ENCODE results near the gene COX19.

COX19 gene, protein sequence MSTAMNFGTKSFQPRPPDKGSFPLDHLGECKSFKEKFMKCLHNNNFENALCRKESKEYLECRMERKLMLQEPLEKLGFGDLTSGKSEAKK

DNA sequence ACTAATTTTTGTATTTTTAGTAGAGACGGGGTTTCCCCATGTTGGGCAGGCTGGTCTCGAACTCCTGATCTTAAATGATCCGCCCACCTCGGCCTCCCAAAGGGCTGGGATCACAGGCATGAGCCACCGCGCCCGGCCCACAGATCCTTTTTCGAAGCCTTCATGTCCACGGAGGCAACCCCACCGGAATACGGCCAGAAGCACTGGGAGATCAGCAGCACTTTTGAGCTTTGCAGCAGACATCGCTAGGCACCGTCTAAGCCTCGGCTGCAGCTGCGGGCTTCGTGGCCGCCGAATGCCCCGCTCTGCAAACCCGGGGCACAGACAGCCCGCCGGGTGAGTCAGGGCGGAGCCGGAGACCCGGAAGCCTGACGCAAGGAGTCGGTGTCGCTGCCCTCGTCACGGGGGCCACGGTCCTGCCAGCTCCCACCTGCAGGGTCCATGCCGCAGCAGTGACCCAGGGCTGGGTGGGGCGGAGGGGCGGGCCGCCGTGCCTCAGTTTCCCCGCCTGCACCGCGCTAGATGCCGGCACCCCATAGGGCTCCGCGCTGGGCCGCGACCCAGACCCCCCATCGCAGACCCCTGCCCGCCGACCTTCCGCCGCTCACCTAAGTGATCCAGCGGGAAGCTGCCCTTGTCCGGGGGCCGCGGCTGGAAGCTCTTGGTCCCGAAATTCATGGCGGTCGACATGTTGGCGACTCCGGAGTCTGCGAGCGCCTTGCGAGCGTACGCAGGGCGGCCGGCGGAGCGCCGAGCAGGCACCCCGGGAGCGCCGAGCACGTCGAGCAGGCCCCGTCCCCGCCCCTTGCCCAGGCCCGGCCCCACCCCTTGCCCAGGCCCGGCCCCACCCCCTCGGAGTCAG is at the start of gene COX19:
Gene COX19, minus strand, starts transcription at position 730 of the 862 bp plus-strand sequence. Its CDS starts 40 bp downstream, at position 690.
- DNase-seq, result peak; percentile 91 to 98 (median 96)

DNA sequence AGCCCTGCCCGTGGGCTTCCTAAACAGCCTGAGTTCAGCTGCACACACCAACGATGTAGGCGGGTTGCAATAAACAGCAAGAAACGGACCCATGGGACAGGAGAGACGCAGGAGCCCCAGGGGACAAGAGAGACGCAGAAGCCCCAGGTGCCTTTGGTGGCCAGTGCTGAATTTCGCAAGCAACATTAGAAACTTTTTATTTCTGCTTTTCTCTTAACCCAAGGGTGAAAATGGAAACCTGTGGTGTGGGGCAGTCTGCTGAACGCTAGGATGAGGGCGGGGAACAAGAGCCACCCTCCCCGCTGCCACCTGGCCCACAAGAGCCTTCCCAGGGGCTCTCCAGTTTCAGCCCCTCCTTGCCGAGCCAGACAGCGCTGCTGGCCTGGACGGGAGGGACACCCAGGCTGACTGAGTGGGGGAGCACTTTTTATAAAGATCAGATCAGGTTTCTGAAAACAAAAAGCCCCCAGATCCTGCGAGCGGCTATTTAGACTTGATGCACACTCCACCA is 49.0 kb upstream of the COX19 start:
- no peak for DNase-seq

DNA sequence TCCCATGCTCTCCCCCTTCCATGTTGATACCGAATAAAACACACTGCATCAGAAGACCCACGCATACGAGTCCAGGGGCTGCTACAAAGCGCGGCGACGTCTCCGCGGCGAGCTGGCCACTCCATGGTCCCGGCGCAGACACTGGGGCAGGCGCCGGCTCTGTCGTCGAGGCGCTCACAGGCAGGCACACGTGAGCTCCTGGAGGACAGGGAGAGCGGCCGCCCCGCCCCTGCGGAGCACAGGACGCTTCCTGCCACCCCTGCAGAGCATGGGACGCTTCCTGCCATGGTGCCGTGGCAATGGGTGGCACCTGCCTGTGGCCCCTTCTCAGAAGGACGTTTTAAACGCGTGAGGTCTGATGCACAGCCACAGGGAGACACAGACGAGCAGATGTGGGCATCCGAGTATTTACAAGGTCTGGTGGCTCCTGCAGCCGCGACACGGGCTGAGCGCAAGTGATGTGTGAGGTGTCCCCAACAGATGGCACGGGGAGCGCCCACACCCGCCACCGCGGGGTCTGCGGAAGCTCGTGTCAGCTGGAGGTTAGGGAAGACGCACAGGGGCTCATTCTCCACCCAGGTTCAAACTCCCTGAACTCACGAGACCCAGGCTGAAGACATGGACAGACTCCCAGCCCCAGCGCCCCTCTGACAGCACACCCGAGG is 47.6 kb upstream of the COX19 start:
- DNase-seq, result no peak

DNA sequence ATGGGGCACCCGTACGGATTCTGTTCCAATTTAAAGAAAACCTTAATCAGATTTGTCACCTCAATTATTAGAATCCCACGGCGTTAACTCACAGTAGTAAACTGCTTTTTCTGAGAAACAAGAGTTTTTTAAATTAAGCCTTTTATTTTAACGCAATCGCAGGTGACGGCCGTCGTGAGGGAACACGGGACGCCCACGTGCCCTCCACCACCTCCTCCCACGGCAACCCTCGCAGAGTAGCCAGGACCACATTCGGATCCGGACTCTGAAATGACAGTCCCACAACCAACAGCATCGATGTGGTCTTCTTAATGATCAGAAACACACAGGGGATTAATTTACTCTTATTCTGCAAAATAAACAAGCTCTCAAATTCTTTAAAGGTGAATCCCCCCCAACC is 47.0 kb upstream of the COX19 start:
- no peak for DNase-seq

DNA sequence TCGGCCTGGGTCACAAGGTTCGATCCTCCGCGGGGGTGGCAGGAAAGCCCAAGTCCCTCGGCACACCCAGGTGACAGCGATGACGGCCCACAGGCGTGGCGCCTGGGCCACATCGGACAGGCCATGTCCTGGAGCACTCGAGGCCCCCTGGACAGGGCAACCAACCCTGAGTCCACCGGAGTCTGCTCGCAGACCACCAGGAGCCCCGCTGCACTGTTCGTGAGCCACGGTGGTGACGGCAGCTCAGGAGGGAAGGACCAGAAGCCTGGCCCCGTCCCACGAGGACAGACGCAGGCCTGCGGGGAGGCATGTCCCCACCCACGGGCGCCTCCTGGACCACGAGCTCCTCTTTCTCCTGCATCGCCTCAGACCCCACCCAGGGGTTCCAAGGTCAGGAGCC is 46.6 kb upstream of the COX19 start:
- DNase-seq, result no peak

DNA sequence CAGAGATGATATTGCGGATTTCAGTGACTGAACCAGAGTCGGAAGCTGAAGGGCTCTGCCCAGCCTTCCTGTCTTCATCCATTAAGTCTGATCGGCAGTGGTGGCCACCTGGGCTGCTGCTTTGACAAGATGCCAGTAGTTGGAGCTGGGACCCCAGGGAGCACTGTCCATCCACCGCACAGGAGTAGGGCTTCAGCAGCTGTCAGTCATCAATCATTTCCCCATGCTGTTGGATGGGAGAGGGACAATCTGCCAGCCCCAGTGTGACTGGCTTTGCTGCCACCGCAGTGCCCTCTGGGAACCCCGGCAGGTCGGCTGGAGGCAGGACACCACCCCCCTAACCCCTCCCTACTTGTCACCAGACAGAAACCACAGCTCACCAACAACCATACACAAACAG is 46.0 kb upstream of the COX19 start:
- no peak for DNase-seq

DNA sequence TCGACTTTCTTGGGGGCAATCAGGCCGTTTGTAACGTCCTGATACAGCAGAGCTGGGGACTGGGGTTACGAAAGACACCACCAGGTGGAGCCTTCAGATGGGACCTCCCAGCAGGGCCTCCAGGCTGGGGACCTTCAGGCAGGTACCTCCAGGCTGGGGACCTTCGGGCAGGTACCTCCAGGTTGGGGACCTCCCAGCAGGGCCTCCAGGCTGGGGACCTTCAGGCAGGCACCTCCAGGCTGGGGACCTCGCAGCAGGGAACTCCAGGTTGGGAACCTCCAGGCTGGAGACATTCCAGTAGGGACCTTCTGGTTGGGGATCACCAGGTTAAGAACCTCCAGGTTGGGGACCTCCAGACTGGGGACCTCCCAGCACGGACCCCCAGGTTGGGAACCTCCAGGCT is 45.5 kb upstream of the COX19 start:
- DNase-seq, result no peak

DNA sequence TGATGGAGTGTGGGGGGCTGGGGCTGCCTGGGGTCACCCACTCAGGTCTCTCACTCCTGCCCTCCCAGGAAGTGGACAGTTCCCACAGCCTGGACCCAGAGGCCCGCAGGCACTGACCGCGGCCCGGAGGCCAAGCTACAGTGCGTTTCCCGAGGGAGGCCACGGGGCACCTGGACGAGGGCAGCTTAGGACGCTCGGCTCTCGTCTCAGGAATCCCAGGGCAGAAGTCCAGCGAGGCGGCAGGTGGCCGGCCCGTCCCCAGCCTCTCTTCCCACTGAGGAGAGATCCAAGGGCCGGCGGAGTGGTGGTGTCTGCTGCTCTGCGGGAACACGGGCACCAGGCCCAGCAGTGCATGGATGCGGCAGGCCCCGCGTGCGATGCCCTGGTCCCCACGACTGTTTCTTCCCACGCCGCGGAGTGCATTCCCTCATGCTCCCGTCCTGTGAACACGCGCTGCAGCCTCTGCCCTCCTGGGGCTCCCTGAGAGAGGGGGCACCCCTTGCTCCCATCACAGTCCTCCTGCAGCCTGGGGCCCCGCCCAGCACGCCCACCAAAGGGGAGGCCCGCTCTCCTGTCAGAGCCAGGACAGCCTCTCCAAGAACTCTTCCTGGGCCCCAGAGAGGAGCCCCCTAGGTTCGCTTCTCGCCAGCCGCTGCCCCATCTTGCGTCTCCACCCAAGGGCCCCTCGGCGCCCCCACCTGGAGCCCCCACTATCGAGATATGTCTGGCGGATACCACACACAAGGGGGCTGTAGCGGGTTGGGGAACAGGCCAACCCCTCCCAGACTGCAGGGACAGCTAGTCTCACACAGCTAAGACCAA is 44.7 kb upstream of the COX19 start:
- DNase-seq, result no peak

DNA sequence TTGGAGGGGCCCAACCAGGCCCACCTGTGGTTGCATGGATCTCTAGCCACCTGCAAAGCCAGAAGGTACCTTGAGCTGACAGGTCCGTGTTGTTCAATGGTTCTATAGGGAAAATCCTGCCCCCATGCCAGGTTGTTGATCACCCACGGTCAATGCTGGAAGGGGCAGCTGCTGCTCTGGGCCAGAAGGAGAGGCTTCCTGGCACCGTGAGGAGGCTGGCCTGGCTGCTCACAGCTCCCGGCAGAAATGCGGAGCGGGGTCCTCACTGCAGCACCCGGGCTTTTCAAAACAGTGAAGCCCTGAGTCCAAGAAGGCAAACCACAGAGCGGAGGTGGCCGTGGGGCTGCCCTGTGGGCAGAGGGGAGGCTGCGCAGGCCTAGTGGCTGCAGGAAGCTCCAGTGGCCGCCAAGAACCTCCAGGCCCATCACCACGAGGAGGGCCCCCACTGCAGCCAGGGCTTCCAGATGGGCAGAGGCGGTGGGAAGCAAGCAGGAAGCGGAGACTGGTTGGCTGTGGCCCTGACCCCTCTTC is 44.0 kb upstream of the COX19 start:
- DNase-seq, result no peak

DNA sequence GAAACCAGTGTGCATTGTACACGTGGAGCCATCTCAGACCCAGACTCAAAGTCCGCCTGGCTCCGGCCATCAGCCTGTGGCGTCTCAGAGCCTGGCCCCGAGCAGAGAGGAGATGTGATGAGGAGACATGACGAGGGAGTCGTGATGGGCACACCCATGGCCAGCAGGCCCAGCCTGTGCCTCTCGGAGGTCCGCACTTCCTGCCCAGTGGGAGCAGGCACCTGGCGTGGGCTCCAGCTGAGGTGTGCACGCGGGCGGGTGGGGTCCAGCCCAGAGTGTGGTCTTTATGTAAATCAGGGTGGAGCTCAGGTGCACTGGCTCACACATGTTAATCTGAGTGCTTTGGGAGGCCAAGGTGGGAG is 43.0 kb upstream of the COX19 start:
- DNase-seq, result no peak

DNA sequence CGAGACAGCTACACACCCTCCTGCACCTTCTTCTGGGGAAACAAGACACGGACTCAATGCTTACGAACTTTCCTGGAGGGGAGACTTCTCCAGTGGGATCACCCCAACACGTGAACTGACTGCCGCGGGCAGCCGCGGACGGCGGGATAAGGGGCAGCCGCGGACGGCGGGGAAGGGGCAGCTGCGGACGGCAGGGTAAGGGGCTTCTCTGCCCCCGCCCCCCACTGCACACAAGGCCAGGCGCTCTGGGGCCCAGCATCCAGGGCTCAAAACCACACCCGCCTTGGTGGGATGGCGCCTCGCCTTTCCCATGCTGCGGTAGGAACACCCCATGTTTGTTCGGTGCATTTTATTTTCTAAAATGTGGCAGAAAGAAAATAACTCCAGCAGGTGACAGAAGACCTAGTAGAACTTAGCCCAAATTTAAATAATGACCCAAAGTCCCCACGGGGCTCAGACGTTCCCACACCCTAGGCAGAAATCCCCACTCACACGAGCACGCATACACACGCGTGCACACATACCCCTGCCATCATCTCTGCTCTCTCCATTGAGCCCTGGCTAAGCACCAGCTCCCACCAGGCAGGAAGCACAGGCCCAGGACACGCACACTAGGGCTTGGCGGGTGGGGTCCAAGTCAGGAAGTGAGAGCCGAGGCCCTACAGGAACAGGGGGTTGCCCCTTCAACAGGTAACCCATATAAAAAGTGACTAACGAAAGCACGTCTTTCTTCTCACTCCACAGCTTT is 42.4 kb upstream of the COX19 start:
- no peak for DNase-seq

DNA sequence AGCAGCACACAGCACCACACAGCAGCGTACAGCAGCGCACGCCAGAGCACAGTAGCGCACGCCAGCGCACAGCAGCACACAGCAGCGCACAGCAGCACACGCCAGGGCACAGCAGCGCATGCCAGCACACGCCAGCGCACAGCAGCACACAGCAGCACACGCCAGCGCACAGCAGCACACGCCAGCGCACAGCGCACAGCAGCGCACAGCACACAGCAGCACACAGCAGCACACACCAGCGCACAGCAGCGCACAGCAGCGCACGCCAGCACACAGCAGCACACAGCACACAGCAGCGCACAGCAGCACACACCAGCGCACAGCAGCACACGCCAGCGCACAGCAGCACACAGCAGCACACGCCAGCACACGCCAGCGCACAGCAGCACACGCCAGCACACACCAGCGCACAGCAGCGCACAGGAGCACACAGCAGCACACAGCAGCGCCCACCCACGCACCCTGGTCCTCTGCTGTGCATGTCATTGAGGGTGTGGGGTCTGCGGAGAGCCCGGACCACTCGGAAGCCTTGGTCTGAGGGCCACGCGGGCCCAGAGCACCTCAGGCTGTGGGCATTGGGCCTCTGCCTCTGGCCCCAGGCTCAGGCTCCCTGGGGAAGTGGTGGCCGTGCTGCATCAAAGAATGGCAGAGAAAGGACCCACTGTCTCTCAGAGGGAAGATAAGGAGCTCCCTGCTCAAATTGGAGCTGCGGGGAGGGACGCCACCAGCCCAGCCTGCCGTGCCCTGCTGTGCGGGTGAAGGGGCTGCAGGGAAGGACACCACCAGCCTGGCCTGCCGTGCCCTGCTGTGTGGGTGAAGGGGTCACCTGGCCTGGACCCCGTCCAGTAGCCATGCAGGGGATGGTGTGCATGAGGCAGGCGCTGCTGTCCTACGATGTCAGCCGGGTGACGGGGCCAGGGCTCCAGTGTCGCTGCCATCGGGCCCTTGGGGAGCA is 41.5 kb upstream of the COX19 start:
- DNase-seq, result no peak

DNA sequence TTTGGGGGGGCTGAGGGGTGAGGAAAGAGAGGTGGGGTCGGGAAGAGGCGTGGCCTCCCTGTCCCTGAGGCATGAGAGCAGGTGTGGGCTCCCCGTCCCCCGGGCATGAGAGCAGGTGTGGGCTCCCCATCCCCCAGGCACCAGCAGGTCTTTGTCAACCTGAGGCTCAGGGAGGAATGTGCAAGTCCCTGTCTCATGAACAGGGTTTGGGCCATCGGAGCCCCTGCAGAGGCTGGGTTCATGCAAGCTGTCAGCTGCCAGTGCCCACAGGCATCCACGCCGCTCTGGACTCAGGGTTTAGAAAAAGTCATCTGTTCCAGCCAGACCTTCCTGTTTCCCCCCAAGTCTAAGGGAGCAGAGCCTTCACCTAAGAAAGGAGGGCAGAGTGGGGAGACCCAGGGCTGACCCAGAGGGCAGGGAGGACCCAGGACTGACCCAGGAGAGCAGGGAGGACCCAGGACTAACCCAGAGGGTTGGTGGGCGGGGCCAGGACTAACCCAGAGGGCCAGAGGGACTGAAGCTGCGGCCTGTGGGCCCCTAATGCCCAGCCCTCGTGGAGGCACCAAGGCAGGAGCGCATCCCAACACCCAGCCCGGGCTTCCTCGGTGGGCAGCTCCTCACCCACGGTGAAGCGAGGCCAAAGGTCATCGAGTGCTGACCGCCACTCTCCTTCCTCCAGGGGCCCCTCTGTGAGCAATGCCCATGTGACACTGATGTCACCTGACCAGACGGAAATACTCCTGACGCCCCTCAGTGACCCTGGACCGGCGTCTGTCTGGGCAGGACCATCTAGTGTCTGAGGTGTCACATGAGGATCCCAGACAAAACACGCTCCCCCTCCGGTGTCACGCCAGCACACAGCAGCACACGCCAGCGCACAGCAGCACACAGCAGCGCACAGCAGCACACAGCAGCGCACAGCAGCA is 40.1 kb upstream of the COX19 start:
- peak in 1 of 3 donors; percentile 31 for DNase-seq

DNA sequence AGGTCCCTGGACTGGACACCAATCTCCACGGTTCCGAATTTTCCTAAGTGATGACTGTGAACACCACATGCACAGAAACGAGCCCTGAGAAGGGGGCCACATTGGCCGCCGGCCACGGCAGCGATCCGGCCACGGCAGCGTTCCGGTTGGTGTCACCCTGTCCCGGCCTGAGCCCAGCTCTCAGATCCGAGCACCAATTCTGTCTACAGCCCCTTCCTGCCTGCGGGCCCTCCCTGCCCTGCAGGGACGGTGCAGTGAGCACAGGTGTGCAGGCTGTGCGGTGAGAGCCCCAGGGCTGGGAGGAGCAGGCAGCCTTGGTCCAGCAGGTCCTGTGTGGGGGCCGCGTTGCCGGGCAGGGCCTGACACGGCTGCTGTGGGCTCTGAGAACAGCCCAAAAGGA is 39.3 kb upstream of the COX19 start:
- DNase-seq, result no peak

DNA sequence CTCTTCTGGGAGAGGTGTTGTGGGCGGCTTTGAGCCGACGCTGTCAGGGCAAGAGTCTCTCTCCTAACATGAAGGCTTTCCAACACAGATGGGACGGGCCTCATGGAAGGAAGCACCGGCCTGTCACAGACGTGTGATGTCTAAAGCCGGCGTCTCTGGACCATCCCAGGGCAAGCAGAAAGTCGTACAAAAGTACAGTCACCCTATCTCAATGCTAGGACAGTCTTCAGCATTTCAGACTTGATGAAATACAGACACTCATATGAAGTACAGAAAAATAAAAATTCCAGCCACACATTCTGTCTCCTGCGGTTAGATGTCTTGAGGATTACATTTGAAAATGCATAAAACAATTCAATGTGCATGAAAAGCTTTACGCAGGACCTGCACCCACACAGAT is 38.2 kb upstream of the COX19 start:
- DNase-seq, result no peak

DNA sequence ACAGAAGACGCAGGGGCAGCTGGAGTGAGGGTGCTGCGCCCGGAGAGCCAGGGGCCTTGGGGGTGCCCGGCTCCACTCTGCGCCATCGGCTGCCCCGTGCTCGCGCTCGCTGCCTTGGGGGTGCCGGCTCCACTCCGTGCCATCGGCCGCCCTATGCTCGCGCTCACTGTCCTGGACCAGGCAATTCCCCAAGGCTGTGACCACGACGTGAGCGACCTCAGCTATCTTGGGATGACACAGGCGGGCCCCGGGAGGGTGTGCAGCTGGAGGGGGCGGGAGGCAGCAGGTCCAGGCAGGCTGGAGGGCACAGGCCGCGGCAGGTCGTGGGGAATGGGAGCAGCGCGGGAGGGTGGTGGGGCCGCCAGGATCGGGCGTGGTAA is 37.4 kb upstream of the COX19 start:
- no peak for DNase-seq

DNA sequence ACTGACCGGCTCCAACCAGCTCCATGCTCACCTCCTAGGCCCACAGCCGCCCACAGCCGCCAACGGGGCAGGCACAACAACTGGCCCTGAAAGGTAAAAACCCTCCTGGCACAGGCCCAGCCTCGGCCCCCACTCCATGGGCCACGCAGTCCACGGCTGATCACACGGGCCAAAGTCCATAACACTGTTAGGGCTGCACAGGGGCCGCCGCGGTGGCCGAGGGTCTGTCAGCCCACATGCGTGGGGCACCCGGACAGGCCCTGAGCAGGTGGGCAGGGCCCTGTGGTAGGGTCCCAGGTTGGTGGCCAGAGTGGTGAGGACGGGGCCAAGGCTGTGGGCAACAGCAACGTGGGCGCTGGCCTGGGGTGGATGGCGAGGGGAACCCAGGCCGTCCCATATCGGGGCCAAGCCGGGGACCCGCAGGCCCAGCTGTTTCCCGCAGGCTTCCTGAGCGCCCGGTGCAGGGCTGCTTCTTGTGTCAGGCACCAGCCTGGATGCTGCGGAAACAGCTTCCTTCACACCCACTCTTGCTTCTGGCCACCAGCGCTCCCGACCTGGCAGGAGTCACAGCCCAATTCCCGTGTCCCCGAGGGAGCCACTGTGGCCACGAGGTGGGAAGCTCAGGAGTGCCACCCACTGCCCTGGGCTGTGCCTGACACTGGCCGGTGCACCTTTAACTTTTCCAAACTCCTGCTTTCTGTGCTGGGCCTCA is 36.8 kb upstream of the COX19 start:
- peak in 2 of 3 donors; percentile 6 to 23 for DNase-seq

DNA sequence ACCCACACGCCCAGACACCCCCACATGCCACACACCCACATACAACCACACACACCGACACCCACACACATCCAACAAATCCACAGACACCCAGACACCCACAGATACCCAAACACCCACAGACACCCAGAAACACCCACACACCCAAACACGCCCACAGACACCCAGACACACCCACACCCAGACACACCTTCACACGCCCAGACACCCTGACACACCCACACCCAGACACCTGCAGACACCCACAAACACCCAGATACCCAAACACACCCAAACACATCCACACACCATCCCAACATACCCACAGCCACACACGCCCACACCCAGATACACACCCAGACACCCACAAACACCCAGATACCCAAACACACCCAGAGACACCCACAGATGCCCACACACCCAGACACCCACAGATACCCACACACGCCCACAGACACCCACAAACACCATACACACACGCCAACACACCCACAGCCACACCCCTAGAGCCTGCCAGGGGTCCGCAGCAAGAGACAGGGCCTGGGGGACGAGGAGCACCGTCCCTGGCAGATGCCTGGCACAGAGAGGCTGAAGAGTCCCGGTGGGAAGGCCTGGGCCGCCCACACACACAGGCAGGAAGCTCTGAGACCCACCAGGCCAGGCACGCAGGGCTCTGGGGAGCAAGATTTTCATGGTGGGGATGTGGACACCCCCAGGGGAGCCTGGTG is 36.1 kb upstream of the COX19 start:
- peak in 1 of 3 donors; percentile 29 for DNase-seq

Measured in suppressor macrophage treated with lipopolysaccharide for 1 hour (primary cell).